Hematopoietic multipotent progenitor cell treated with erythropoietin and hydrocortisone succinate and interleukin-3 and kit ligand, for 15 days (in vitro differentiated cells): ENCODE measurements around the gene TSG101.

Experiments
- DNase-seq: peaks from one replicate; pipeline ENCODE4 v3.0.0-alpha.2; 2015; ENCODE audit warnings: low spot score

The TSG101 gene

DNA sequence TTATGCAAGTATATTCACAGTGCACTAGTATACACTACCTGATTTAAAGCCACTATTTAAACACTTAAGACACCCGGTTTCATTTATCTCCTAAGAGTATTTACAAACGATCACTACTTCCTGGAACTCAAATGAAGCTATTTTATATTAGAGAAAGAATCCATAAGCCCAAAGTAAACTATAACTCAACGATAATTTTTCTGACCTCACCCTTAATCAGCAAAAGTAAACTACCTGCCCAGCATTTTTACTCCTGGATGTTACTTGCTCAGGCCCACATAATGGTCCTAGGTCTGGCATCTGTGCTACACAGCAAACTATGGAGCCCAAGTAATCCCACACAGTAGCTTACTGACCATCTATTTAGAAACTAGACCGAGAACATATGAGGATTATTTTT is 33.4 kb downstream of the TSG101 start:
- no peak for DNase-seq

GRCh38 chr11:18492888-18493287 is 33.9 kb downstream of the TSG101 start:
- no peak for DNase-seq

GRCh38 chr11:18491924-18492323 is 34.8 kb downstream of the TSG101 start:
- DNase-seq = no peak

DNA sequence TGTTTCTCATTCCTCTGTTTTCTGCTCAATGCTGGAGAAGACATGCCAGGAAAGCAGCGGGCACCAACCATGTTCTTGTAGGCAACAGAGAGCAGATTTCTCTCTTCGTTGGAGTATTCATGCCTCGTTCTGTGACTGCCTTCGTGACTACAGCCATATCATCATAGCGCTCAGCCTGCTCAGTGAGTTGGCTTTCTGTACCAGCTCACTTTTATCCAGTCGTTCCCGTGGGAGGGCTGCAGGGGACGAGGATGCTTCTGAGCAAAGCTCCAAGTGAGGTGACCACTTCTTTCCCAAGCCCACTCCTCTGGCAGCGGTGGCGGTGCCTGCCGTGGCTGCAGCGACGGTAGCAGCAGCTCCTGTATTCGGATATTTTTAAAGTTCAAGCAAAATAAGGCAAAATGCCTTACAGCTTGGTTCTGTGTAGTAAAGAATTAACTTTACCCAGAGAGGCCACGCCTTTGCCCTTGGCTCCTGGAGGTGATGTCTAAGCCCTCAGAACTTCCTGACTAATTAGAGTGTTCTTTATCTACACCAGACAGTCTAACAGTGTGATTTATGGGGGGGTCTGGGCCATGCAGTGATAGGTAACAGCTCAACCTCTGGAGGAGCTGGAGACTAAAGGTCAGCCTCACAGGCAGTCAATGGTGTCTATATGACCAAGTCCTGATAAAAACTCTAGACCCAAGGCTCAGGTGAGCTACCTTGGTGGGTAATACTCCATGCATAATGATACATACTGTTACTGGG is 35.8 kb downstream of the TSG101 start:
- no peak for DNase-seq

GRCh38 chr11:18490319-18490718 is 36.4 kb downstream of the TSG101 start:
- DNase-seq = no peak

DNA sequence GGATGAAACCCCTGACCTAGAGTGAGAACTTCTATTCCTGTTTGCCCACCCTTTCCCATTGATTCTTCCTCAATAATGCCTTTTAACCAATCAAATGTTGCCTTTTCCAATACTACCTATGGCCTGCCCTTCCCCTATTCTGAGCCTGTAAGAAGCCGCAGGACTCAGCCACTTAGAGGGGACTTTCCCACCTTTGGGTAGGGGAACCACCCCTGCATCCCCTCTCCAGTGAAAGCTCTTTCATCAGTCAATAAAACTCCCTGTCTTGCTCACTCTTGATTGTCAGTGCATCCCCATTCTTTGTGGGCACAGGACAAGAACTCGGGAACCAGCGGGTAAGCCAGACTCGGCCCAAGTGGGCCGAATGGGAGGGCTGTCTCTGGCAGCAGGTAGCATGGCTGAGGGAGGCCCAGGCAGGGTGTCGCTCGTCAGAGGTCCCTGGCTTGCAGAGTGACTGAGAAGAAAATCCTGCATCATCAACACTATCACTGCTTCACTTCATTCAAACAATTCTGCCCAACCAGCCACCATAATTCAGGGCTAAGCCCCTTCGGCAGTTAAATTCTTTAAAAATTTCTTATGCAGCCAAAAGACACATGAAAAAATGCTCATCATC is 40.7 kb downstream of the TSG101 start:
- no peak for DNase-seq

DNA sequence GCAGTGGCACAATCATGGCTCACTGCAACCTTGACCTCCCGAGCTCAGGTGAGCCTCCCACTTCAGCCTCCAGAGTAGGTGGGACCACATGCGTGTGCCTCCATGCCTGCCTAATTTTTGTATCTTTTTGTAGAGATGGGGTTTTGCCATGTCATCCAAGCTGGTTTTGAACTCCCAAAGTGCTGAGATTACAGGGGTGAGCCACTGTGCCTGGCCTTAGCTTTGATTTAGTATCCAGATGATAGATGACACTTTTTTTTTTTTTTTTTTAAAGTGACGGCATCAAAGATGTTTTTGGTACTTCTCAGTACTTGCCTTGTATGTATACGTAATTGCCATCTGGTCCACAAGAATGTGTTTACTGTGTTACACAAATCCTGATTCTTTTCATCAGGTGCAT is 47.7 kb downstream of the TSG101 start:
- DNase-seq = no peak

GRCh38 chr11:18472587-18472986 is 54.2 kb downstream of the TSG101 start:
- no peak for DNase-seq

DNA sequence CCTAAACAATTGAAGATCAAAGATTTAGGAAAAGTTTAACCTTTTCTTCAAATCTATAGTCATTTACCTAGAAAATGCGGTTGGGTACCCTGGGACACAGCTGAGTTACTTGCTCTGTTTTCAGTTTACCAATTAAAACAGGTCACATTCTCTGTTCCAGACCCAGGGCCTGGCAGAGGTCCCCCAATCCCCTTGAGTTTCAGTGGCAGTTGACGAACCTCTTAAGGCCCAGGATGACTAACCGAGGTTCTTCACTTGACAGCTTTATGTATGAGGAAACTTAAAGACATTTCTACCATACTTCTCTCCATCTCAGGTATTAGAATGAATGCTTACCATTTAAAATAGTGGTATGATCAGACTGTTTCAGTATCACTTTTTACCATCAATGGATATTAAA is 54.7 kb downstream of the TSG101 start:
- DNase-seq = no peak

DNA sequence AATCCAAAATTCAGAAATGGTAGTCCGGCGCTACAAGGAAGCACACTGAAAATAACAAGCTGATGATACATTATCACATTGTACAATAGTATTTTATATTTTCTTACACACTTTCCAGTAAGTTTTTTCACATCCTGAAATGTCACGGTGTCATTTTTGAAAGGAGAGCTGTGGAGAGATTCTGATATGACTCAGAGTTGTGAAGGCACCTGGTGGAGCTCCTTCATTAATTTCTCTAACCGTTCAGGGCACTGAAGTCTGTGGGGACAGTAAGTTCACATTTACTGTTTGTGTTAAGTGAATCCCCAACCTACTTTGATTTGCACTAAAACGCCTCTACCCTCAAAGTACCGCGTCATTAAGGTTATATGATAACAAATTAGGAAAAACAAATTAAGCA is 57.8 kb downstream of the TSG101 start:
- no peak for DNase-seq

DNA sequence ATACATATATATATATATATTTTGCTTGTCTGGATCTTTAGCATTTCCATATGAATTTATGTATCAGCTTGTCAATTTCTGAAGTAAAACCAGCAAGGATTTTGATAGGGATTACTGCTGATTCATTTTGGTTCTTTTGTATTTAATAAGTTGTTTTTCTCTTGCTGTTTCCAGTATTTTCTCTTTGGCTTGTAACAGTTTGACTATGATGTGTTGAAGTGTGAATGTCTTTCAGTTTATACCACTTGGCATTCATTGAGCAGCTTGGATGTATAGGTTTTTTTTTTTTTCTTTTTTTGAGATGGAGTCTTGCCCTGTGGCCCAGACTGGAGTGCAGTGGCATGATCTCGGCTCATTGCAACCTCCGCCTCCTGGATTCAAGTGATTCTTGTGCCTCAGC is 58.7 kb downstream of the TSG101 start:
- DNase-seq = no peak

GRCh38 chr11:18466402-18466801 is 60.3 kb downstream of the TSG101 start:
- no peak for DNase-seq

DNA sequence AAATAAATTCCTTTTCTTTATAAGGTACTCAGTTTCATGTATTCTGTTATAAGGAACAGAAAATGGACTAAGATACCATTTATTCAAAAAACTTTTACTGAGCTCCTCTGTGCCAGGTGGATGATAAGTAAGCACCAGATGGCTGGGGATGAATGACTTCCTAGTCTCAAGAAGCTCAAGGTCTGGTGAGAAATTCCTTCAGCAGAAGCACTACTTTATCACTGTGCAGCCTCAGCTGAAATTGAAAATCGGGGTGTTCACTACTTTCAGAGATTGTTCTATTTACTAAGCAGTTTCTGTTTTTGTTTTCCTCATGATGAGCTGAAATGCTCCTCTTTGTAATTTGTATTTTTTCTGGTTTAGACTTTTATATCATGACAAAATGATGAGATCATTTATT is 63.3 kb downstream of the TSG101 start:
- DNase-seq = no peak

- no peak for DNase-seq
Measured at GRCh38 chr11:18461909-18462308, 64.8 kb downstream of the TSG101 start.

GRCh38 chr11:18459634-18460033 is 67.1 kb downstream of the TSG101 start:
- DNase-seq = no peak

DNA sequence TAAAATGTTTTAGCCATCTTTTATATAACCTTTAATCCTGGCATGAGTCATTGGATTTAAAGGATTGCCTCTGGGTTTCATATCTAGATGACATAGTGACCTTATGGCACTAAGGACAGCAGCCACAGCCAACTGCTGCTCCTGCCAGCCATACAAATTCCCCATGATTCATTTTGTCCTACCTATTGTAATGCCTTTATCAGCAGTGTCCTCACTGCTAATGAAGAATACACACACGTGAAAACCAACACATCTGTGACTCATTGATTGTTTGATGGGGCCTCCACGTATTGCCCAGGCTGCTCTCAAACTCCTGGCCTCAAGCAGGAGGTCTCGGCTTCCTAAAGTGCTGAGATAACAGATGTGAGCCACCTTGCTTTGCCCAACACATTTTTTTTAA is 69.3 kb downstream of the TSG101 start:
- no peak for DNase-seq

GRCh38 chr11:18455686-18456372 is 70.9 kb downstream of the TSG101 start, which contains the start of gene LDHAL6A:
LDHAL6A (plus strand) TSS chr11:18455856; CDS start chr11:18456681, 825 bp downstream.
- no peak for DNase-seq

DNA sequence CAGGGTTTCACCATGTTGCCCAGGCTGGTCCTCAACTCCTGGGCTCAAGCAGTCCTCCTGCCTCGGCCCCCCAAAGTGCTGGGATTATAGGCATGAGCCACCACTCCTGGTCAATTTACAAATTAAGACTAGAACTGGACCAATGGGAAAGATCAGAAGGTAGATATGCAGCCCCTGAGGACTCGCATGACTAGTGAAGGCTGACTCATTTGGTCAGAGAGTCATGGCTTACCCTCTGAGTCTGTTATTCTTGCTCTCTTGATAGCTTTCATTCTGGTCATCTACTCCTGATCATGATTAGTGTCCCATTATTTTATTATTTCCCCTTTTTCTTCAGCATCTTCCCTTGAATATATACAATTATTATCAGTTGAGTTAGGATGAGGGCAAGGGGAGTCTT is 73.8 kb downstream of the TSG101 start:
- DNase-seq = no peak

DNA sequence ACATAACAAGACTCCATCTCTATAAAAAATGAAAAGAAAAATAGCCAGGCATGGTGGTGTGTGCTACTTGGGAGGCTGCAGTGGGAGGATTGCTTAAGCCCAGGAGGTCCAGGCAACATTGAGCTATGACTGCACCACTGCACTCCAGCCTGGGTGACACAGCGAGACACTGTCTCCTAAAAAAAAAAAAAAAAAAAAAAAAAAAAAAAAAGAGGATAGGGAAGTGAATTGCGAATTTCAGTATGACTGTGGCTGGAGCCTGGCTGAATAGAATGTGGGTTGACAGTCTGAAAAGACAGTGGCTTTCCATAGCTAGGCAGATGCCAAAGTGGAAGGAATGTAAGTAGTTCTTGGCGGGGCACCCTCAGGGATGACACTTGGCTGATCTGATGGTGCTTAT is 77.5 kb downstream of the TSG101 start:
- no peak for DNase-seq

GRCh38 chr11:18438691-18439090 is 88.1 kb downstream of the TSG101 start:
- no peak for DNase-seq
